Right forelimb (tissue), 1 donor: ENCODE measurements around the gene RAMP2.
"Not testable (repeated sequence)": the region's sequence is repeated elsewhere in the genome, so short reads cannot be mapped to it uniquely, and the experiment has no call there.

Experiments
- DNase-seq: peaks from one replicate; pipeline ENCODE4 v3.0.0-alpha.2; 2018

RAMP2 gene

GRCh38 chr17:42769964-42770363, 8.9 kb downstream of the RAMP2 start:
- not testable (repeated sequence) for DNase-seq

GRCh38 chr17:42772945-42773289, 11.9 kb downstream of the RAMP2 start:
- DNase-seq = no peak

GRCh38 chr17:42773290-42774035, 12.4 kb downstream of the RAMP2 start, which contains the start of gene VPS25:
TSS of gene VPS25 (plus strand) at chr17:42773449. CDS start at chr17:42773476, 27 bp downstream.
- DNase-seq = peak; percentile 86

- no peak for DNase-seq
These were observed 13.2 kb downstream of the RAMP2 start for GRCh38 chr17:42774066-42774745.

- no peak for DNase-seq
These were observed 14.6 kb downstream of the RAMP2 start for GRCh38 chr17:42775534-42776098.

- DNase-seq = no peak
These were observed 17.5 kb downstream of the RAMP2 start for GRCh38 chr17:42778570-42778969.

GRCh38 chr17:42779304-42779935, 18.4 kb downstream of the RAMP2 start:
- DNase-seq = no peak

GRCh38 chr17:42779936-42780850, 19.2 kb downstream of the RAMP2 start, which contains the start of gene WNK4:
TSS of gene WNK4 (plus strand) at chr17:42780610. CDS start at chr17:42780699, 89 bp downstream.
- DNase-seq = peak; percentile 69

- no peak for DNase-seq
These were observed 20.0 kb downstream of the RAMP2 start for GRCh38 chr17:42780851-42781638.

GRCh38 chr17:42781639-42782165, 20.7 kb downstream of the RAMP2 start:
- DNase-seq = no peak

- DNase-seq = peak; percentile 65
These were observed 21.4 kb downstream of the RAMP2 start for GRCh38 chr17:42782166-42783061.

- no peak for DNase-seq
These were observed 22.2 kb downstream of the RAMP2 start for GRCh38 chr17:42783062-42783790.

- no peak for DNase-seq
These were observed 22.7 kb downstream of the RAMP2 start for GRCh38 chr17:42783791-42784138.

GRCh38 chr17:42784409-42784808, 23.4 kb downstream of the RAMP2 start:
- no peak for DNase-seq

- no peak for DNase-seq
These were observed 24.0 kb downstream of the RAMP2 start for GRCh38 chr17:42784811-42785592.

- no peak for DNase-seq
These were observed 26.2 kb downstream of the RAMP2 start for GRCh38 chr17:42787266-42787665.

GRCh38 chr17:42791948-42792347, 30.9 kb downstream of the RAMP2 start:
- DNase-seq = no peak

GRCh38 chr17:42792545-42792944, 31.5 kb downstream of the RAMP2 start:
- DNase-seq = no peak

GRCh38 chr17:42795061-42795460, 34.0 kb downstream of the RAMP2 start:
- no peak for DNase-seq
